ENCODE data around the gene ANKRD23.

- TF ChIP-seq SIN3A (IDR thresholded peaks at IDR 0.05; ENCODE audit: borderline replicate concordance, insufficient read depth, low read length) (no peak), POLR2AphosphoS5 (IDR thresholded peaks at IDR 0.05; ENCODE audit: low read depth, low read length) (no peak), REST (IDR thresholded peaks at IDR 0.05; ENCODE audit: insufficient read depth in 1 of 2, low read depth in 2 of 2, low read length in 2 of 2) (no peak), TAF1 (IDR thresholded peaks at IDR 0.05; ENCODE audit: borderline replicate concordance, insufficient read depth, low read length) (no peak), FOXP2 (optimal IDR thresholded peaks at IDR 0.05; ENCODE audit: borderline replicate concordance, extremely low read depth, extremely low read length, insufficient read depth) (no peak)
Measured at GRCh38 chr2:96809951-96810782, 33.7 kb downstream of the ANKRD23 start.

All from PFSK-1 (cell line).